Stimulated activated CD4-positive, alpha-beta T cell treated with anti-CD3 and anti-CD28 coated beads, Interleukin-2, amount 100 ng/mL, for 24 hours (primary cell): ENCODE measurements around the gene FSCB.
"Not testable (repeated sequence)": the region's sequence is repeated elsewhere in the genome, so short reads cannot be mapped to it uniquely, and the experiment has no call there.

Source experiments
- DNase-seq, 2 donors: peaks; one replicate each; pipeline ENCODE4 v3.0.0-alpha.2; 2020

The FSCB gene

GRCh38 chr14:44507183-44507582 is at the start of gene FSCB:
Gene FSCB (minus strand): TSS chr14:44507283. CDS start chr14:44506987, 296 bp downstream.
- no peak for DNase-seq

- DNase-seq: no peak
These were observed 24.6 kb upstream of the FSCB start for GRCh38 chr14:44531658-44532057.

- DNase-seq: no peak
These were observed 23.4 kb upstream of the FSCB start for GRCh38 chr14:44530475-44530874.

GRCh38 chr14:44529026-44529425 is 21.9 kb upstream of the FSCB start:
- DNase-seq: no peak

GRCh38 chr14:44528180-44528579 is 21.1 kb upstream of the FSCB start:
- no peak for DNase-seq

- no peak for DNase-seq
These were observed 18.2 kb upstream of the FSCB start for GRCh38 chr14:44525237-44525636.

- DNase-seq: not testable (repeated sequence)
These were observed 8.6 kb upstream of the FSCB start for GRCh38 chr14:44515668-44516067.

- DNase-seq: no peak
These were observed 1.8 kb upstream of the FSCB start for GRCh38 chr14:44508834-44509233.

GRCh38 chr14:44505588-44505987 is 1.5 kb downstream of the FSCB start:
- no peak for DNase-seq

GRCh38 chr14:44497148-44497547 is 9.9 kb downstream of the FSCB start:
- no peak for DNase-seq

- DNase-seq: no peak
These were observed 12.9 kb downstream of the FSCB start for GRCh38 chr14:44494137-44494536.

- DNase-seq: no peak
These were observed 16.1 kb downstream of the FSCB start for GRCh38 chr14:44490966-44491365.

- no peak for DNase-seq
These were observed 29.1 kb downstream of the FSCB start for GRCh38 chr14:44477953-44478352.

- DNase-seq: no peak
These were observed 38.3 kb downstream of the FSCB start for GRCh38 chr14:44468771-44469170.

- no peak for DNase-seq
These were observed 43.6 kb downstream of the FSCB start for GRCh38 chr14:44463356-44464004.

- no peak for DNase-seq
These were observed 44.7 kb downstream of the FSCB start for GRCh38 chr14:44462381-44462780.

GRCh38 chr14:44461811-44462210 is 45.3 kb downstream of the FSCB start:
- no peak for DNase-seq
